ENCODE measurements around the gene PUM1. TPM values are rescaled to one million over a fixed set of nuclear protein-coding genes. Genes with fewer than 3 reads are reported as not detected.

PUM1 gene
- total RNA-seq, 1 donor from 2014 or later, result 185 TPM

DNA sequence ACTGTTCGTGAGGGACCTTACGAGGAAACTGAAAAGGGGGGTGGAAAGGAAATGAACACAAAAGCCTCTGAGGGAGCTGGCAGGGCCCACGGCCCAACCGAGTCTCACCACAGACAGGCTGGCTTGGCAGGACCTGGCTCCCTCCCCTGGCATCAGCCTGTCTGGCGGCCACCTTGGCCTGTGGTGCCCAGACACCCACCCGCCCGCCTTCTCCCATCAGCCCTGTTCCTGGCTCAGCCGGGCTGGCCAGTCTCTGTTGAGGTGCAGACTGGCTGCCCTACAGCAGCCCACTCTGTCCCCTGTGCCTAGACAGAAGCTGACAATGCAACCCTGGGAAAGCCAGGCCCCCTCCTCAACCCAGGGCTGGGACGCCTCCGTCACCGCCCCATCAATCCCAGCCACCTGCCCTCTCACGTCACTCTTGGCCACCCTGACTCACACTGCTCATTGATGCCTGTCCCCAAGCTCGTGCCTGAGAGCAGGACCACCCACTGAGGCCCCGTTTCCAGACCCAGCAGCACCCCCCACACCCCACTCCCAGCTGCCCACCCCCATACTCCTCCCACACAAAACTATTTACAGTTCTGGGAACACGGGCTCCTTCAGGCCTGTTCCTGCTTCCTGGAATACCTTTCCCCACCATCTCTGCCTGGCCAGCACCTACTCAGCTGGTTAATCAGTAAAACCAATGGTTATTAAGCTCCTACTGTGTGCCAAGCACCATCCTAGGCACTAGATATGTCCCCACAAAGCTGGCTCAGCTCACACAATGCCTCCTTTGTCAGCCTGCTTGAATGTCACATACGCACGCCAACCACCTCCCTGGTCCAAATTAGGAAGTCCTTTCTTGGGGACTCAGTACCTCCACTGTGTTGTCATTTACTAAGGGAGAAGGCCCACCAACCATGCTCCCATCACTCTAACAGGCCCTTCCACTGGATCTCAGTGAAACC is 179.7 kb downstream of the PUM1 start:
- Mint-ChIP-seq H3K4me1 (ENCODE audit: unreplicated experiment) (peaks cover 35% of the 10 kb centered on the region), H3K4me3 (no peak overlapping the region)
- TF ChIP-seq, protein P1, sequence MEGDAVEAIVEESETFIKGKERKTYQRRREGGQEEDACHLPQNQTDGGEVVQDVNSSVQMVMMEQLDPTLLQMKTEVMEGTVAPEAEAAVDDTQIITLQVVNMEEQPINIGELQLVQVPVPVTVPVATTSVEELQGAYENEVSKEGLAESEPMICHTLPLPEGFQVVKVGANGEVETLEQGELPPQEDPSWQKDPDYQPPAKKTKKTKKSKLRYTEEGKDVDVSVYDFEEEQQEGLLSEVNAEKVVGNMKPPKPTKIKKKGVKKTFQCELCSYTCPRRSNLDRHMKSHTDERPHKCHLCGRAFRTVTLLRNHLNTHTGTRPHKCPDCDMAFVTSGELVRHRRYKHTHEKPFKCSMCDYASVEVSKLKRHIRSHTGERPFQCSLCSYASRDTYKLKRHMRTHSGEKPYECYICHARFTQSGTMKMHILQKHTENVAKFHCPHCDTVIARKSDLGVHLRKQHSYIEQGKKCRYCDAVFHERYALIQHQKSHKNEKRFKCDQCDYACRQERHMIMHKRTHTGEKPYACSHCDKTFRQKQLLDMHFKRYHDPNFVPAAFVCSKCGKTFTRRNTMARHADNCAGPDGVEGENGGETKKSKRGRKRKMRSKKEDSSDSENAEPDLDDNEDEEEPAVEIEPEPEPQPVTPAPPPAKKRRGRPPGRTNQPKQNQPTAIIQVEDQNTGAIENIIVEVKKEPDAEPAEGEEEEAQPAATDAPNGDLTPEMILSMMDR (conservative IDR thresholded peaks at IDR 0.05), result no peak

DNA sequence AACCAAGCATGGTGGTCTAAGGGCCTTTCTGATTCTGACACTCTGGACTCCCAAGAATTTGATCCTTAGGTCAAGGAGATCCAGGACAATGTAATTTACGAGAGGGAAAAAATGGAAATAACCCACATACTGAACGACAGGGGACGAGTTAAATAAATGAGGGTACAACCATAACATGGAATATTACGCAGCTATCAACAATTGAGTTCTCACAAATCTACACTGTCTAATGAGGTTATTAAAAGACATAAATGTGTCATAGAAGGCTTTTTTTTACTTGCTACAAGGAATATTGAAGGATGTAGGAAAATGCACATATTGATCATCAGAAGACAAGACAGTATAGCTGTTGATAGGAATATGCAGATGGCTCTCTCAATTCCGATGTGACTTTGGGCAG is 180.8 kb downstream of the PUM1 start:
- Mint-ChIP-seq H3K4me1 (ENCODE audit: unreplicated experiment) (peaks cover 46% of the 10 kb centered on the region), H3K27ac (no peak overlapping the region), H3K27me3 (no peaks in the 10 kb centered on the region), H3K36me3 (no peaks in the 10 kb centered on the region), H3K4me3 (no peak overlapping the region), H3K9me3 (no peaks in the 10 kb centered on the region)
- DNase-seq (ENCODE audit: extremely low spot score, unreplicated experiment), result no peak
- TF ChIP-seq, protein P1 (conservative IDR thresholded peaks at IDR 0.05), result no peak

More for the DNA sequence above, 179.7 kb downstream of the PUM1 start:
- Mint-ChIP-seq H3K27me3 (no peaks in the 10 kb centered on the region), H3K36me3 (no peaks in the 10 kb centered on the region), H3K27ac (no peak overlapping the region), H3K9me3 (no peaks in the 10 kb centered on the region)
- no peak for DNase-seq (ENCODE audit: extremely low spot score, unreplicated experiment)

DNA sequence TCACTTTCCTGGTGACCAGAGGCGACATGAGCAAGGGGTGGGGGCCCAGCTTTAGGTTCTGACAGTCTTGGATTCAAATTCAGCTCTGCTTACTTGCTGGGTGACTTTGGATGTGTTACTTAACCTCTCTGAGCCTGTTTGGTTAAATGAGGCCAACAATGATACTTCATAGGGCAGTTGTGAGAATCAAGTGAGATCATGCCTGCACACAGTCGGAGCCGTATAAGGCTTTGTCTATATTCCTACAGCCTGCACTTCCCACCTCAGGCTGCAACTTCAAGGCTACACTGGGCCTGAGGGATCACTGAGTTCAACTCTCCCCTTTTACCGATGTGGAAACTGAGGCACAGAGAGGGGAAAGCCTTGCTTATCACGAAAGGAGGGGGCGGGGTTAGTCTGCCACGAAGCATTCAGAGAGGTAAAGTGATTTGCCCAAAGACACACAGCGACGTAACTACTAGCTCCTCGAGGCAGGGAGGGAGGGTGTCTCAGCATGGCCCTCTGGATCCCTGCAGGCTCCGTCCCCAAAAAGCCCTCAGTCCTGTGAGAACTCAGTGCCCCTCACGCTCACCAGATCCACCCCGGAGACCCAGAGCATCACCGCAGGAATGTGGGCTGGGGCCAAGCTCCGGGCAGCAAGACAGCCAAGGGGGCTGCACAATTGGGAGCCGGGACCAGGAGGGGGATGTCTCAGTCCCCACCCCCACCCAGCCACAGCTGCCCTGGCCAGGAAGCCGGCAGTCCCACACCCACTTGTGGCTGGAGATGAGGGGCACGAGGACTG is 181.9 kb downstream of the PUM1 start:
- no peaks in the 10 kb centered on the region for H3K27me3 Mint-ChIP-seq
- H3K4me3 Mint-ChIP-seq, result no peak overlapping the region
- H3K27ac Mint-ChIP-seq, result no peak overlapping the region
- peaks cover 47% of the 10 kb centered on the region for H3K4me1 Mint-ChIP-seq (ENCODE audit: unreplicated experiment)
- TF ChIP-seq, protein P1 (conservative IDR thresholded peaks at IDR 0.05), result no peak
- H3K9me3 Mint-ChIP-seq, result no peaks in the 10 kb centered on the region
- DNase-seq (ENCODE audit: extremely low spot score, unreplicated experiment), result no peak
- H3K36me3 Mint-ChIP-seq, result no peaks in the 10 kb centered on the region

DNA sequence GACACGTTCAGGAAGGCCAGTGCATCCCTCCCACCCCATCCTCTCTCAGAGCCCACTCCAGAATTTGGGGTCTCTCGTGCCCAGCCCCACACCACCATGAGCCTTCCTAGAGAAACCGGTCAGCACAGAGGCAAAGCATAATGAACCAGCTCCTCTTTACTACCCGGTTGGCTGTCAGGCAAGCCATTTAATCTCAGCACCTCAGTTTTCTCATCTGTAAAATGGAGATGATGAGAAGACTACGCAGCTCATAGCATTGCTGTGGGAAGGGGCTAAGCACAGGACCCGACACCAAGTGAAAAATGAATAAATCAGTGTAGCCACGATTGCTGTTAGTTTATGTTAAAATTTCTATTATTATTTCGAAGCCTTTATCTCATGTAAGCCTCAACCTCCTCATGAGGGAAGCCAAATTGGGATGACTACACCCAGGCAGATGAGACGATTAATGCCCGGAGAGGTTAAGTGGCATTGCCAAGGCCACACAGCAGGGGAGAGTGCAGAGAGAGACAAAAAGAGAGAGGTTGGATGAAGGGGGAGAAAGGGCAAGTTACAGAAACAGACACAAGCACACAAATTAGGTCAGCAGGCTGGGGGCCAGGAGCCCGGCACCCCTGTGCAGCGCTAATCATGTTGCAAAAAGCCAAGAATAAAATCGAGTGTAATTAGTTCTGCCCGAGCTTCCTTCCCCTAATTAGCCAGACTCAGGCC is 182.7 kb downstream of the PUM1 start:
- no peaks in the 10 kb centered on the region for H3K27me3 Mint-ChIP-seq
- H3K9me3 Mint-ChIP-seq, result no peaks in the 10 kb centered on the region
- peaks cover 44% of the 10 kb centered on the region for H3K4me1 Mint-ChIP-seq (ENCODE audit: unreplicated experiment)
- no peaks in the 10 kb centered on the region for H3K36me3 Mint-ChIP-seq
- DNase-seq (ENCODE audit: extremely low spot score, unreplicated experiment), result no peak
- H3K27ac Mint-ChIP-seq, result no peak overlapping the region
- H3K4me3 Mint-ChIP-seq, result no peak overlapping the region
- TF ChIP-seq, protein P1 (conservative IDR thresholded peaks at IDR 0.05), result no peak

Other genes with a start within 250 kb of the PUM1 start
- 46.7 and 54.2 TPM in 2 replicates for gene SDC3, start 157.0 kb downstream of the PUM1 start, total RNA-seq (ENCODE audit: low replicate concordance)
- gene NKAIN1, start 174.2 kb upstream of the PUM1 start, total RNA-seq (ENCODE audit: low replicate concordance), result 4.4 and 17.1 TPM in 2 replicates
- gene SNRNP40, start 231.1 kb upstream of the PUM1 start, total RNA-seq (ENCODE audit: low replicate concordance), result 57.1 and 79.9 TPM in 2 replicates
- 29.5 and 35.0 TPM in 2 replicates for gene ZCCHC17, start 231.3 kb upstream of the PUM1 start, total RNA-seq (ENCODE audit: low replicate concordance)